Right forelimb (tissue), 1 donor: ENCODE results near the gene C1orf87.

ENCODE experiments used
- DNase-seq: peaks from one replicate; pipeline ENCODE4 v3.0.0-alpha.2; 2018

Gene C1orf87, protein sequence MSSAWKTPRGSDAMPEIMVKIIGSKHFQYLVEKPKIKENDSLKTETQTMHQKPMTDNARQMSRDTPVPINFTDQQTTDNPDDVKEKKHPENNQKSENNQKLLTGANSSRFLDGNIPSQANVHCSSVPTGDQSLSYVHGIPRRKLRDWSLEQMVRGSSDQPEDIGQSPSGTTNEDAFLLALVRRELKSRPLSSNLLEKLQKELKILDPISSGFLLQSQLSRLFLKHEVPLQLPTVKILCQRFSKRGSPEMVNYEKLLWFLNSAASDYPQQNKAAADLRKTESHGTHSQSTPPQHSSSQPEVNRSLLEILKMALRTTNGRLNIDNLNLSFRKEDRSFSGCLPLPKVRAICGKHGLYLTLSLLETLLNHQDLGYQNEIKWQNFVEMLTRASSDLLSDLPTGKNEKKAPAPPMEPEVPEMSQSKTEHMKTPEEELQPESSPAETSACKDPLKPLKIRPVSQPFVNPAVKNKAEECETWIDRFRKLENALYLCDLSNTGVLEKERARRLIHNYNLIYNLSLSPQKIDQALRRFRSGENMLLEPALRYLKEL

DNA sequence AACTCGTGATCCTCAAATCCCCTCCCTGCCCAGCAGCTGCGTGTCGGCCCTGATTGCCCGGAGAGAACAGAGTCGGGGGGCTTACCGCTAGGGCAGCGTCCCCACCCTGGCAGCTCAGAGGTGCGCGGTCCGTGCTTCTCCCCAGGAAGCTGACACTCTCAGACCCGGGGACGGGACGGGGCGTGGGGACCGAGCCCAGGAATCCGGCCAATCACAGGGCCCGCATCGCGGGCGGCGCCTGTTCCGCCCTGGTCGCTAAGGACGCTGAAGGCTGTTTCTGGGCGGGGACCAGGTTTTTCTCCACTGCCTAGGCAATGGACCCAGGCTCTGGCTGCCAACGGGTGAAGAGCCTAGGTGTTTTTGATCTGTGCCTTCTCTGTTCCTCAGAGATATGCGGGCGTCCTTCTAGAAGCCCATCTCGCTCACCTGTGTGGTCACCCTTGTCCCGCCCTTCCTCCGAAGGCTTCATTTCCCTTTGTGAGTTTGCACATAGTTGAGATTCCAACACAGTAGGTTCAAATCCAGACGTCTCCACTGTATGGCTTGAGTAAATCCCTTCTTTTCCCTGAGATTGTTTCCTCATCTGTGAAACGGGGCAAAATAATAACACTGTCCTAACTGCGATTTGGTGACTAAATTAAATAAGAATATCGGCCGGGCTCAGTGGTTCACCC lies at the start of gene C1orf87:
C1orf87 (minus strand) TSS at position 166 of the 674 bp plus-strand sequence. CDS start 1,127 bp downstream, outside the sequence.
- no peak for DNase-seq

DNA sequence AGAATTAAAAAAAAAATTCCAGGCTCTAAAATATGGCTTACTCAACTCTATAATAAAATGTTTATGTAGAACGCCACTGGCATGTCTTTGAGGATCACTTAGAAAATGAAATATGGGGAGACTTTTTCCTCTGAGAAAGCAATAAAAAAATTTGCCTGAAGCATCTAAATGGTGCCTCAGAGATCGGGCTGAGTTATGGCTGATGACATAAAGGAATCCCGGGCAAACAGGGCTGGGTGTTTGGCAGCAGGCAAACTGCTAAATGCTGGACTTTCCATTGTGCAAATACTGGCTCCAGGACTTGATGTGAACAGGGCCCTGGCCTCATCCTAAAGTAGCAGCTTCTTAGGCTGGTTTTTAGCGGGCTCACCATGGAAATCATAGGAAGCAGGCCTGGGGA lies 44.5 kb upstream of the C1orf87 start:
- no peak for DNase-seq

DNA sequence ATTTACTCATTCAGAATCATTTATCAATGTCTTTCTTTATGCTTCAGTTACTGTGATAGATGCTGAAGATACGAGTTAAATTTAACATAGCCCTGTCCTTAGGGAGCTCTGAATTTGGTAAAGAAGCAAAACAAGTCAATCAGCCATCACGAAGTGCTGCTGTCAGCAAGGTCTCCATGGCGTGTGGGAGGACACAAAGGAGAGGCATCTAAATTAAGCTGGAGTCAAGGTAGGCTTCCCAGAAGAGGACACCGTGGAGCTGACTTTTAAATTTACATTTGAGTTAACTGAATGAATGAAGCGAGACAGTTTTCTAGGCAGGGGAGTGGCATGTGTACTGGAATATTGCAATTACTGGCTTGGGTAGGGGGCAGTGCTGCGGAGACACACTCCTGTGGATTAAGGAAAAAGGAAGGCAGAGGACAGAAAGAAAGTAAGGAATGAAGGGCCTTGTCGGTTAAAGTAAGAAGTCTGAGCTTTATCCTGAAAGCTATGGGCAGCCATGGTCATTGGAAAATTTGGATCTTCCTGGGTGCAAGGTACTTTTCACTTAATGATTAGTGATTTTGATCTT lies 41.3 kb upstream of the C1orf87 start:
- DNase-seq: no peak

DNA sequence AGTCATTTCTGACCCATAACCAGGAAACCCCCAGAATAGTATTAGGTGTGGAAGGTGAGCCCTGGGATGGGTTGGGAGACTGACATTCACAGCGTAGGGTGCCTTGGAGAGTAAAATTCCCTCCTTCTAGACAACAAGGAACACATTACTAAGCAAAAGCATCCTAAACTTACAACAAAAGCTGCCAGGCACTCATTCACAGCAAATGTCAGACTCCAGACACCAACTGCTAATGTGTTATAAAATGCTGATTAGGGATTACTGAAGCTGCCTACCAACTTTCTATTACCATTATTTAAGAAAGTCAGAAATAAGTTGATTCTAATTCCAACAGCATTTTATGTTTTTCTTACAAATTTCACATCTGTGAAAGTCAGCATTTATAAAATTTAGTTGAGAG lies 40.0 kb upstream of the C1orf87 start:
- DNase-seq: no peak

DNA sequence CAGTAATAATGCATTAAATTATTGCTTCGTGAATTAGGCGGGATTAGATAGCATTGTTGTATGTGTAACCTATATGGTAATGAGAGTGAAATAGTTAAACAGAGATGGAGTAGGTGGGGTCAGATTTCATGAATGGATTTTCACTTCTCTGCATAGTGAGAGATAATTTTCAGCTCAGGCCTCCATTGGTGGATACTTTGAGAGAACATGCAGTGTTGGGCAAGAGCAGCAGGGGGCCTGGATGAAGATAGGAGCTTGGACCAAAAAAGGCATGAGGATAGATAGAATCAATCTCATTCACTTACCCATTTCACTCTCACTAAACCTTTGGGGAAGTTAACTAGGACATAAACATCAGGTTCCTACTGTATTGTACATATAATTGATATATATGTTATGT lies 39.5 kb upstream of the C1orf87 start:
- DNase-seq: no peak

DNA sequence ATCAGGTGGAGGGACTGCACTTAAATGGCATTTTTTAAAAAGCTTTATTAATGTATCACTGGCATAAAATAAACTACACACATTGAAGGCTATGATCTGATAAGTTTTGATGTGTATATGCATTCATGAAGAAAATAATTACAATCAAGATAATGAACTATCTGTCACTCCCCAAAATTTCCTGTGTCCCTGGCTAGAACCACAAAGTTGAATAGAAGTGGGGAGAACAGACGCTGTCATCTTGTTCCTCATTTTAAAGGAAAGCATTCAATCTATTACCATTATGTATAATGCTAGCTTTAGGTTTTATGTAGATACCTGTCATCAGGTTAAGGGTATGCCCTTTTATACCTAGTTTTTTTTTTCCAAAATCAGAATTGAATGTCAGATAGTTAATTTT lies 38.1 kb upstream of the C1orf87 start:
- no peak for DNase-seq

DNA sequence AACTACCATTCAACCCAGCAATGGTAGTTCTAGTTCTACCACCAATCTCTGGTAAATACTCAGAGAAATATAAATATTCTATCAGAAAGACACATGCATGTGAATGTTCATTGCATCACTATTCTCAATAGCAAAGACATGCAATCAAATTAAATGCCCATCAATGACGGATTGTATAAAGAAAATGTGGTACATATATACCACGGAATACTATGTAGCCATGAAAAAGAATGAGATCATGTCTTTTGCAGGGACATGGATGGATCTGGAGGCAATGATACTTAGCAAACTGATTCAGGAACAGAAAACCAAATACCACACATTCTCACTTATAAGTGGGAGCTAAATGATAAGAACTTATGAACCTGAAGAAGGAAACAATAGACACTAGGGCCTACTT lies 37.5 kb upstream of the C1orf87 start:
- no peak for DNase-seq

DNA sequence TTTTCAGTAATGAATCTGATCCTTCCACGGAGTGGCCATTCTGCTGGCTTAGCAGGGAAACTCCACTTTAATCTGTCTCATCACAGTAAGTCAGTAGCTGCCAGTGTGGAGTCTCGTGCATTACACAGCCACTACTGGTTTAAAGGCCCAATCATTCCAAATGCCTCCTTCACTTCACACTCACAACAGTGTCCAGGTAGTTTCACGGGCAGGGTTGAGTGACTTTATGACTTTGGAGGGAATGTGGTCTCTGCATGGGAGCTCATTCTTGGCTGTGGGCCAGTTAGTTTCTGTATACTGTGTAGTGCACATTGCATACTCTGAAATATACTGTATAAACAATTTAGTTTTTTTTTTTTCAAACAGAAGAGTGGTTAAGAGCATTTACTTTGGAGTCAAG lies 34.6 kb upstream of the C1orf87 start:
- DNase-seq: no peak

DNA sequence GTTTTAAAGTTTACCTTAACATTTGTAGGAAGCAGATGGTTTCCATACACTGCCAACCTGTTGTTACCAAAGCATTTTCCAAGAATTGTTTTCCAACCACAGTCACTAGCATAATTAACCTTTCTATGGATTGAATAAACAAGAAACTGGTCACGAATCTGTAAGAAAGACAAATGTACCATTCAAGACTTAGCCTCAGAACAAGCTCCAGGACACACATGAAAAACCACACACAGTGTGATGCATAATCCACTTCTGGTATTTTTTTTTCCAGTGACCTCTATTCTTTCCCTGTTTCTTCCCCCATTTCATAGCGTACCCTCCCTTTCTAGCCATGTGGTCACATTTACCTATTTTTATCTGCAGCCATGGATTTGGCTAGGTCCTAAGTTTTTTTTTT lies 29.6 kb upstream of the C1orf87 start:
- no peak for DNase-seq

DNA sequence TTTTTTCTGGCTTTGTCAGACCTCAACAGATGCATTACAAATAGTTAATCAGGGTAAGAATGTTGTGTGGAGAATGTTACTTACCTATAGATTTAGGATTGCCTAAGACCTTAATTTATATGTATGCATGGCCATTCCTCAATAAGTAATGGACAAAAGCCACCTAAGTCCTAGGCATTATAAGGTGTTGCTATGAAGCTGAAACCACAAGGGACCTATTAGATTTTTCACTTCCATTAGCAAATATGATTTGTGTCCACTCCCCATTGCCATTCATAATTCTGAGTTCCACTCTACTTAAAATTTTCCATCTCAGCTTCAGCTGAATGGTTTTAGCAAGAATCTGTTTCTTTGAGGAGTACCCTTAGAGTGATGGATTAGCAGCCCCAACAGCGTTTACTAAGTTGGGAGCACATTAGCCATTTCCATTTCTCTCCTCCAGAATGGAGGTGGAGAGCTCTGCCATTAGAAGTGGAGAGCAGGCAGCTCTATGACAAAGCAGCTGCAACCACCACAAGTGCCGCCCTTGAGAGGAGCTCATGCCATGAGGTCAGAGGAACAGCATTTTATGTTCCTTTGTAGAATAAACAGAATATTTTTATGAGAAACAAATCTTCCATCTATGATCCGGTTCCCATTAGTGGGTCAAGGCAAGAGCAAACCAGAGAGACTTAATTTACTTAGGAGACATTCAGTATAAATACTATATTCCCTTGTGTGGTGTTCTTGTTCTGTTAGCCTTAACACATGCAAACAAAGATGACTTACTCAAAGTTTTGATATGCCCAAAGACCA lies 28.9 kb upstream of the C1orf87 start:
- no peak for DNase-seq

DNA sequence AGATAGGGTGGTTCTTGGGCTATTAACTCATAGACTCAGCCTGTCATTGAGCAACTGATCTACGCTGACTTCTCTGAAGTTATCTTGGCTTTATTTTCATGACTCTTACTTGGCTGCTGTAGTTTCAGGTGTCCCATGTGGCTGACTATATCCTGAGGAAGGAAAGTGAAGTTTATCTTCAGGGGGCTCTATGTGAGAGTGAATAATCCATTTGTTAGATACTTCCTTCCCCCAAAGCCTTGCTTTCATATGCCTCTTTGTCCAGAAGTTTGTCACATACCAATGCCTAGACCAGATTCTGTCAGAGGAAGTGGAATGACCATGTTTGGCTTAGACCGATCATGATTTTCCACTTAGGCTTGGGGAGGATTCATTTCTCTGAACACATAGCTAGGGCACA lies 27.9 kb upstream of the C1orf87 start:
- no peak for DNase-seq

DNA sequence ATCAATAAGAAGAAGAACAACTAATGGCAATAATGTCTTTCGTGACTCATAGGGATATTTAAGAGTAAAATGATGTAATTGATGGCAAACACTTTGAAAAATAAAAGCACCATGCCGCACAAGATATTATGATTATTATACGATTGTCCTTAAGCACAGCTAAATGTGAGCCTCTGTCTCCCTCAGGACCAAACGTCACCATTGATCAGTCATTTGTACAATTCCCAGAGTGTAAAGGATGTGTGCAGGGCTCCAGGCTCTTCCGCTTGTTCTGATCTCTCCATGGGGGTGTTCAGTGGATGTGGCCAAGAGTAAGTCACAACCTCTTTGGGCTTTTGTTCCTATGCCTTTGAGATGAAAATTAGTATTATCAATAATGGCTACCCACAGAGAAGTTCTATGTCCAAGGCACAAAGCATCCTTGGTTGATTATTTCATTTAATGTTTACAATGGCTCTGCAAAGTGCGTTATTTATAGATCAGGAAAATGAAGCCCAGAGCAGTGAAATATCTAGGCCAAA lies 17.7 kb upstream of the C1orf87 start:
- DNase-seq: no peak

DNA sequence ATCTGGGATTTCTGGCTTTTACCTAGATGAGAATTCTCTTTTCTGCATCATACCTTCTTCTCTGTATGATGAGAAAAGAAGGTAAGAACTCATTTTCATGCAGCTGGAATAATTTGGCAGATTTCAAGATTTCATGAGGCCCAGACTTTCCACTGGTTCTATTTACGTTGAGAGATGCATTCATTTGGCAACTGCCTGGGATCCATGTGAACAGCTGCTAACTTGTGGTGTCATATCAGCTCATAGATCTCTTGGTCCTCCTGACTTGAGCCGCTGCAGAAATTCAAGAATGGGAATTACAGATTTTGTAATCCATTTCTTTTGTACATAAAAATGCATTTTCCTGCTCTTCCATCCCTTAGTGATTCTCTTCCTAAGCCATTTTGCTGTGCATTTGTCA lies 17.1 kb upstream of the C1orf87 start:
- no peak for DNase-seq

DNA sequence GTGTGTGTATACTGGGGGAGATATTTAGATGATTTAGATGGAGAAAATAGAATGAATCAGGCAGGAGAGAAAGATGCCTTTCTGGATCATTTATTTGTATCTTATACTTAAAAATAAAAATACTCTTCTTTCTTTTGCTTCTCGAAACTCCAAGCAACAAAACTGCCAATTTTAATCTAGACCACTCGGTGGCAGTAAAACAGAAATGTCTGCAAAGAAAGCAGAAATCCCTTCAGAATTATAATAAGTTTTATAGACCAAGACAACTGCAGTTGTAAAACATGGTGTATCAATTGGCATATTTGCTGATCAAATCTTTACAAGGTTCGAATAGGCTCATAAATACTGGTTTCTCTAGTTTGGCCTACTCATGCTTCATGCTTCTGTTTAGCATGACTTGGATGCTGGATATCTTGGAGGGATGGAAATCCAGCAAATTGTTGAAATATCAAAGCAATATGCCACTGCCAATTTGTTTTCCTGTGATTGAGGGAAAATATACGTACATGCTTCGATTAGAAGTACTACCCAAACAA lies 15.1 kb upstream of the C1orf87 start:
- DNase-seq: no peak

DNA sequence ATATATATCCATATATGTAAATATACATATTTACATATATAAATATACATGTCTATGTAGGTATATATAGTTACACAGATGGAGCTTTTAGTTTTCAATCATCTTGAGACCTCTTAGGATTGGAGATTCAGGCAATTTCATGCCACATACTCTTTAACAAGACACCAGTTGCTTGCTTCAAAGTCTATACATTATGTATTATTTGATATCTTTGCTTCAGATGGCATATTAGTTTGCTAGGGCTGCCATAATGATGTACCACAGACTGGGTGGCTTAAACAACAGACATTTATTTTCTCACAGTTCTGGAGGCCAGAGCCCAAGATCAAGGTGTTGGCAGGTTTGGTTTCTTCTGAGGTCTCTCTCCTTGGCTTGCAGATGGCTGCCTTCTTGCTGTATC lies 14.1 kb upstream of the C1orf87 start:
- DNase-seq: no peak

DNA sequence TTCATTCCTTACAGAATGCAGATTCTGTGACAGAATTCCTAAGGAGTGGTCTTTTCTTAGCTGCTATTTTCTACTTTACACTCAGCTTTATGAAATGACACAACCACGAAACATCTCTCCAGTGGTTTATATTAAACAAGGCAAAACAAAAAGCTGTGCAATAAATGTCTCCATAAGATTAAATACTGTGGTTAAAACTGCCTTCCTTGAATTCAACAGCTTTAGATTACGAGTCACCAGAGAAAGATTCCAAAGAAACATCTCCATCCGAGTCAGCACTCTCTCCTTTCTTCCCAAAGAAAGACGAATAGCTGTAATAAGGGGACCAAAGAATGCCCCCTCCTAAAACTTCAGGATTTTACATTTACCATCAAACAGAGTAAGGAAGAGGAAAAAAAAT lies 4.6 kb upstream of the C1orf87 start:
- DNase-seq: no peak

DNA sequence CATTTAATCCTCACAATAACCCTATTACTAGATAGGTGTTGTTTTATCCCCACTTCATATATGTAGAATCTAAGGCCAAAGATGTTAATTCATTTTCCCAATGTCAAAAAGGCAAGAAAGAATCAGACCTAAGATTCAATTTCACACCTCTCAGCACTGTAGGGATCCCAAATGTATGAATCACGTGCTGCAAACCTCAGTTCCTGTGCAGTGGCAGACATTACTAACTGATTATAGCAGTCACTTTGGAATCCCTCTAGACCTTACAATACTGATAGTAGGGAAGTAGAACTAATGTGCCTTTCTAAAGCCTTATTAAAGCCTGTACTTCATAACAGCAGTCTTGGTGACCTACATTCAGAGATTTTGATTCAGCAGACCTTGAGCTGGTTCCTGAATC lies 2.3 kb downstream of the C1orf87 start:
- DNase-seq: no peak

DNA sequence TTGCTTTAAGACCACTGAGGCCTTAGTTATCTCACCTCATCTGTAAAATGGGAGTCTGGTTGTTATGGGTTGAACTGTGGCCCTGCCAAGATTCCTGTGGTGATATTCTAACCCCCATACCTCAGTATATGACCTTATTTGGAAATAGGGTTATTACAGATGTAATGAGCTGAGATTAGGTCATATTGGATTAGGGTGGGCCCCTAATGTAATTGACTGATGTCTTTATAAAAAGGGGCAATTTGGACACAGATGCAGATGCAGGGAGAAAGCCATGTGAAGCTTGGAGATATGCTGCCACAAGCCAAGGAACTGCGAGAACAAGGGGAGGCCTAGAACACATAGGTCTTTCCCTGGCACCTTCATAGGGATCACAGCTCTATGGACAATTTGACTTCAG lies 3.9 kb downstream of the C1orf87 start:
- DNase-seq: no peak

DNA sequence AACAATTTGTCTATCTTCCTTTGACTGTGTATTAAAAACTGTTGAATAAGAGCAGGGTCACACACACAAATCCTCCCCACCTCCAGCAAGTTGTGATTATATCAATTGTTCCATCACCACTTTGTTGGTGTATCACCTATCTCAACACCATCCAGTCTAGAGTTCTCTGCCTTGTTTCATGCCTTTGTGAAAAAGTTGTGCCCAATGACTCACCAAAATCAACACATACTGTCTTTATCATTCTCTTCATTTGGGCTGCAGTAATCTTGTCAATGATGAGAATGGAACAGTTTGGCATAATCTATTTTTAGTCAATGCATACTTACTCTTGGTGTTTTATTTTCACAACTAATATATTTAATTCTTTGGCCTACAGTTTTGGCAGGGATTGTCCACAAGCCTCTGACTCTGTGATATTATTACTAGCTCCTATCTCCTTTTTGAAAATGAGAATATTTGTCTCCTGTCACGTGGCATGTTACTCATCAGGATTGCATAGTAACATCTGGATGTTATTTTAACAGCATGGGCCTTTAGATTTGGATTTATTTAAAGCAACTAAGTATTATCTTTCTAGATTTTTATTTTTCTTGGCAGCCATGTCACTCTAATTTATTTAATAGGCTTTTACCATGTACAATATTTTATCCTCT lies 5.1 kb downstream of the C1orf87 start:
- no peak for DNase-seq

DNA sequence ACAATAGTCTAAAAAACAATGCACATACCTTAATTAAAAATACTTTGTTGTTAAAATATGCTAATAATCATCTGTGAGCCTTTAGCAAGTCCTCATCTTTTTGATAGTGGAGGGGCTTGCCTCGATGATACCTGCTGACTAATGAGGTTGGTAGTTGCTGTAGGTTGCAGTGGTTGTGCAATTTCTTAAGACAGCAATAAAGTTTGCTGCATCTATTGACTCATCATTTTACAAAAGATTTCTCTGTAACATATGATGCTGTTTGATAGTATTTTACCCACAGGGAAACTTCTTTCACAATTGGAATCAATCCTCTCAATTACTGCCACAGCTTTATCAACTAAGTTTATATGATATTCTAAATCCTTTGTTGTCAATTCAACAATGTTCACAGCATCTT lies 7.6 kb downstream of the C1orf87 start:
- DNase-seq: no peak

DNA sequence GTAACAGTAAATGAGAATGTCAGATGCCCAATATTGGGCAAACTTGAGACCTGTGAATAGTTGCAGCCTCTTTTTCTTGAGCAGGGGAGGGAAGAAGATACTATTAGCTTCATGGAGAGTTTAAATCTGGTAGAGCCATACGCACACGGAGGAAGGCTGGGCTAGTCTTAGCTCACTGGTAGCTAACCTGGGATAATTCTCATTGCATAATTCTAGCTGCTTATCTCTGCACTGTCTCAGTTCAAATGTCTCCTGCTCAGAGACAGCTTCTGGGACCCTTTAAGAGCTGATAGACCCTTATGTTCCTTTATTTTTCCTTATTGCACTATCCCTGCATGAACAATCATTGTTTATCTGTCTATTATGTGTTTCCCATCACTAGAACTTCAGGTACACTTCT lies 8.4 kb downstream of the C1orf87 start:
- no peak for DNase-seq

DNA sequence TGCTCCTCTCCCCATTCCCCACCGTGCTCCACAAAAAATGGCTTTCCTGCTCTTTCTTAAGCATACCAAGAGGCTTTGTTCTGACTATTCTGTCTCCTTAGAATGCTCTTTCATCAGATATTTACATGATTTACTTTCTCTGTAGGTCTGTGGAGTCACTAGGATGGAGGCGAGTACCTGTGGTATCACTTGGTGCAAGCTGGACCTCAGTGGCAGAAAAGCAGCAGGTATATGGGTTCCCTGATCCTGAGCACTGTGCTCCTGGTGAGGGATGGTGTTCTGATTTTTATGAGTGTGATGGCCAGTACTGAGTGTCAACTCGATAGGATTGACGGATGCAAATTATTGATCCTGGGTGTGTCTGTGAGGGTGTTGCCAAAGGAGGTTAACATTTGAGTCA lies 10.0 kb downstream of the C1orf87 start:
- DNase-seq: no peak
